ENCODE data around the gene PDIA6.

DNA sequence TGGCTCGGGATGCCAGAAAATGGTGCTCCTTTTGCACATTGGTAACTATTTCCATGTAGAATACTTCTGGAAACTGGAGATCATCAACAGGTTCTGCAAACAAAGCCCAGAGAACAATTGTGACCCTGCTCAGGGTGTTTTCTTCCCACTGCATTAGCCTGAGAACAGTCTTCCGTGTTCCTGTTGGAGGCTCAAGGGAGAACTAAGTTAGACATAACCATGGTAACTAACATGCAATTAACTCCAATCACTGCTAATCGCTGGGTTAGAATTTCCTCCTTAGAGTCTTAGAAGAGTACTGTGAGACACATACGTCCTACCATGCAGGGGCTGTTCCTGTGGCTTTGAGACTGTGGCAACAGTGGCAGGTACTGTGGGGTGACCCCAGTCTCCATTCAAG is 36.0 kb upstream of the PDIA6 start:
- no peak for TF ChIP-seq POLR2A (IDR thresholded peaks at IDR 0.05; ENCODE audit: low read depth, low read length)
- TF ChIP-seq, protein P1, sequence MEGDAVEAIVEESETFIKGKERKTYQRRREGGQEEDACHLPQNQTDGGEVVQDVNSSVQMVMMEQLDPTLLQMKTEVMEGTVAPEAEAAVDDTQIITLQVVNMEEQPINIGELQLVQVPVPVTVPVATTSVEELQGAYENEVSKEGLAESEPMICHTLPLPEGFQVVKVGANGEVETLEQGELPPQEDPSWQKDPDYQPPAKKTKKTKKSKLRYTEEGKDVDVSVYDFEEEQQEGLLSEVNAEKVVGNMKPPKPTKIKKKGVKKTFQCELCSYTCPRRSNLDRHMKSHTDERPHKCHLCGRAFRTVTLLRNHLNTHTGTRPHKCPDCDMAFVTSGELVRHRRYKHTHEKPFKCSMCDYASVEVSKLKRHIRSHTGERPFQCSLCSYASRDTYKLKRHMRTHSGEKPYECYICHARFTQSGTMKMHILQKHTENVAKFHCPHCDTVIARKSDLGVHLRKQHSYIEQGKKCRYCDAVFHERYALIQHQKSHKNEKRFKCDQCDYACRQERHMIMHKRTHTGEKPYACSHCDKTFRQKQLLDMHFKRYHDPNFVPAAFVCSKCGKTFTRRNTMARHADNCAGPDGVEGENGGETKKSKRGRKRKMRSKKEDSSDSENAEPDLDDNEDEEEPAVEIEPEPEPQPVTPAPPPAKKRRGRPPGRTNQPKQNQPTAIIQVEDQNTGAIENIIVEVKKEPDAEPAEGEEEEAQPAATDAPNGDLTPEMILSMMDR (IDR thresholded peaks at IDR 0.05; ENCODE audit: extremely low read depth in 1 of 2, insufficient read depth in 1 of 2, low read depth in 1 of 2, low read length in 2 of 2) = no peak
- no peak for TF ChIP-seq GATA2 (IDR thresholded peaks at IDR 0.05; ENCODE audit: insufficient read depth, insufficient read length, low read depth, low read length)
- no peak for TF ChIP-seq EZH2 (IDR thresholded peaks at IDR 0.05; ENCODE audit: borderline replicate concordance, low read depth, low read length, severe bottlenecking)
- TF ChIP-seq MYC (IDR thresholded peaks at IDR 0.05; ENCODE audit: low read depth, low read length) = no peak
- no peak for TF ChIP-seq FOS (IDR thresholded peaks at IDR 0.05; ENCODE audit: borderline replicate concordance, insufficient read depth, low read length)
- TF ChIP-seq POLR2AphosphoS5 (IDR thresholded peaks at IDR 0.05; ENCODE audit: insufficient read depth, low read depth, low read length) = no peak
- TF ChIP-seq, protein P2, sequence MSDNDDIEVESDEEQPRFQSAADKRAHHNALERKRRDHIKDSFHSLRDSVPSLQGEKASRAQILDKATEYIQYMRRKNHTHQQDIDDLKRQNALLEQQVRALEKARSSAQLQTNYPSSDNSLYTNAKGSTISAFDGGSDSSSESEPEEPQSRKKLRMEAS (IDR thresholded peaks at IDR 0.05; ENCODE audit: insufficient read depth, insufficient read length) = no peak
- no peak for TF ChIP-seq JUN (IDR thresholded peaks at IDR 0.05; ENCODE audit: borderline replicate concordance, insufficient read depth, insufficient read length, low read depth)

Data from endothelial cell of umbilical vein (primary cell).